ENCODE results near the gene SSR4. TPM values are rescaled to one million over a fixed set of nuclear protein-coding genes. Genes with fewer than 3 reads are reported as not detected.

Gene SSR4
- total RNA-seq, 1 experiment from 2014 or later, result 182 TPM

GRCh38 chrX:153766871-153767673, 27.4 kb upstream of the SSR4 start:
- Histone ChIP-seq H3K9me2 (ENCODE audit: insufficient read depth) (no peaks in the 10 kb centered on the region), H3K4me2 (ENCODE audit: low read length) (no peak overlapping the region), H2AFZ (ENCODE audit: low read depth, low read length, poor library complexity, severe bottlenecking) (no peak overlapping the region), H3K27ac (ENCODE audit: low read depth, low read length) (no peak overlapping the region), H4K20me1 (ENCODE audit: insufficient read depth) (no peaks in the 10 kb centered on the region), H3K79me2 (ENCODE audit: insufficient read depth, low read length) (no peaks in the 10 kb centered on the region), H3K4me1 (ENCODE audit: control insufficient read depth in 1 of 2, insufficient read depth in 2 of 2, low read length in 2 of 2) (peaks cover 0 to 10% of the 10 kb centered on the region in 2 experiments; a peak in 2 of 4 replicates), H3K9me3 (ENCODE audit: control insufficient read depth in 1 of 2, insufficient read depth in 1 of 2, low read depth in 1 of 2, low read length in 2 of 2) (no peaks in the 10 kb centered on the region), H3K36me3 (ENCODE audit: control insufficient read depth in 1 of 2, insufficient read depth in 2 of 2, low read length in 2 of 2) (no peaks in the 10 kb centered on the region), H3K4me3 (replicated peaks in 1 of 2; ENCODE audit: low read depth in 1 of 2, low read length in 2 of 2) (no peak overlapping the region), H3K9ac (ENCODE audit: low read length) (no peak overlapping the region), H3K27me3 (ENCODE audit: insufficient read depth, low read length) (no peaks in the 10 kb centered on the region)
- intact Hi-C loops (cut with micrococcal nuclease), result no loop called here
- ChIA-PET RAD21 (ENCODE audit: low non-redundant PET in 1 of 2, low total read pairs in 2 of 2, uncharacterized antibody in 2 of 2, unreplicated experiment in 2 of 2) (no interaction called here), POLR2A (no interaction called here), CTCF (interaction anchor here (1.3 kb wide), 1 partner anchor 180 kb away, joined by 3 read pairs; no protein-coding TSS in a partner anchor)
- no TSS peak for BruUV-seq (replicated peaks)
- ATAC-seq, result no peak
- DNase-seq (ENCODE audit: low read depth, low spot score), result no peak
- TF ChIP-seq SRF (IDR thresholded peaks at IDR 0.05; ENCODE audit: low read depth) (no peak), CBX3 (IDR thresholded peaks at IDR 0.05; ENCODE audit: low read depth) (no peak), TCF7L2 (IDR thresholded peaks at IDR 0.05; ENCODE audit: borderline replicate concordance, extremely low read depth, insufficient read depth, insufficient read length) (no peak), RAD21 (IDR thresholded peaks at IDR 0.05; ENCODE audit: low read depth) (no peak), EGR1 (IDR thresholded peaks at IDR 0.05; ENCODE audit: low read depth) (no peak), FOSL1 (IDR thresholded peaks at IDR 0.05; ENCODE audit: low read depth) (no peak), SIN3A (IDR thresholded peaks at IDR 0.05; ENCODE audit: low read depth) (no peak), REST (IDR thresholded peaks at IDR 0.05; ENCODE audit: low read depth) (no peak), ZNF274 (IDR thresholded peaks at IDR 0.05; ENCODE audit: low read depth, low read length) (no peak), JUND (IDR thresholded peaks at IDR 0.05) (no peak), ZFX (IDR thresholded peaks at IDR 0.05) (no peak), EZH2phosphoT487 (IDR thresholded peaks at IDR 0.05; ENCODE audit: borderline replicate concordance) (no peak), ZBTB33 (IDR thresholded peaks at IDR 0.05; ENCODE audit: extremely low read depth, insufficient replicate concordance, low read length) (no peak), ELF1 (IDR thresholded peaks at IDR 0.05; ENCODE audit: borderline replicate concordance, low read depth) (no peak), EZH2 (IDR thresholded peaks at IDR 0.05) (no peak)
- TF ChIP-seq, protein P1, sequence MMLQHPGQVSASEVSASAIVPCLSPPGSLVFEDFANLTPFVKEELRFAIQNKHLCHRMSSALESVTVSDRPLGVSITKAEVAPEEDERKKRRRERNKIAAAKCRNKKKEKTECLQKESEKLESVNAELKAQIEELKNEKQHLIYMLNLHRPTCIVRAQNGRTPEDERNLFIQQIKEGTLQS (IDR thresholded peaks at IDR 0.05), result no peak
- TF ChIP-seq, protein P2, sequence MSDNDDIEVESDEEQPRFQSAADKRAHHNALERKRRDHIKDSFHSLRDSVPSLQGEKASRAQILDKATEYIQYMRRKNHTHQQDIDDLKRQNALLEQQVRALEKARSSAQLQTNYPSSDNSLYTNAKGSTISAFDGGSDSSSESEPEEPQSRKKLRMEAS (IDR thresholded peaks at IDR 0.05), result no peak
- TF ChIP-seq, protein P3, sequence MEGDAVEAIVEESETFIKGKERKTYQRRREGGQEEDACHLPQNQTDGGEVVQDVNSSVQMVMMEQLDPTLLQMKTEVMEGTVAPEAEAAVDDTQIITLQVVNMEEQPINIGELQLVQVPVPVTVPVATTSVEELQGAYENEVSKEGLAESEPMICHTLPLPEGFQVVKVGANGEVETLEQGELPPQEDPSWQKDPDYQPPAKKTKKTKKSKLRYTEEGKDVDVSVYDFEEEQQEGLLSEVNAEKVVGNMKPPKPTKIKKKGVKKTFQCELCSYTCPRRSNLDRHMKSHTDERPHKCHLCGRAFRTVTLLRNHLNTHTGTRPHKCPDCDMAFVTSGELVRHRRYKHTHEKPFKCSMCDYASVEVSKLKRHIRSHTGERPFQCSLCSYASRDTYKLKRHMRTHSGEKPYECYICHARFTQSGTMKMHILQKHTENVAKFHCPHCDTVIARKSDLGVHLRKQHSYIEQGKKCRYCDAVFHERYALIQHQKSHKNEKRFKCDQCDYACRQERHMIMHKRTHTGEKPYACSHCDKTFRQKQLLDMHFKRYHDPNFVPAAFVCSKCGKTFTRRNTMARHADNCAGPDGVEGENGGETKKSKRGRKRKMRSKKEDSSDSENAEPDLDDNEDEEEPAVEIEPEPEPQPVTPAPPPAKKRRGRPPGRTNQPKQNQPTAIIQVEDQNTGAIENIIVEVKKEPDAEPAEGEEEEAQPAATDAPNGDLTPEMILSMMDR (IDR thresholded peaks at IDR 0.05 in 2 of 3, conservative IDR thresholded peaks at IDR 0.05 in 1 of 3; ENCODE audit: borderline replicate concordance in 1 of 3, insufficient read depth in 1 of 3, low read depth in 2 of 3, low read length in 2 of 3), result no peak

Measured in HCT116 (cell line).